ENCODE results near the gene MGAT4A. TPM values are rescaled to one million over a fixed set of nuclear protein-coding genes. Genes with fewer than 3 reads are reported as not detected.

The MGAT4A gene
- total and polyA plus RNA-seq, 3 donors from 2014 or later, result 12.1 to 13.9 (median 13.8) TPM

- intact Hi-C loops (cut with DNase I; ENCODE audit: low total_unique reads), result no loop called here
- H3K9me3 ChIP-seq, result no peaks in the 10 kb centered on the region
- H3K27ac ChIP-seq, result no peak overlapping the region
- peaks cover 9% of the 10 kb centered on the region for H3K4me1 ChIP-seq
- no peaks in the 10 kb centered on the region for H3K36me3 ChIP-seq (ENCODE audit: low read depth, missing control alignments)
- DNase-seq, result no peak
- H3K27me3 ChIP-seq, result no peaks in the 10 kb centered on the region
- H3K4me3 ChIP-seq, result no peak overlapping the region
- TF ChIP-seq POLR2A (IDR thresholded peaks at IDR 0.05) (no peak), CTCF (IDR thresholded peaks at IDR 0.05) (no peak)
Observed at GRCh38 chr2:98739020-98739419, 8.1 kb upstream of the MGAT4A start.

- WGBS, 2 donors, result 77 to 86% methylated on average over 3 of the region's 3 CpGs
- H3K27ac ChIP-seq, result no peak overlapping the region
- peaks cover 9% of the 10 kb centered on the region for H3K4me1 ChIP-seq
- DNase-seq, result no peak
- no peaks in the 10 kb centered on the region for H3K36me3 ChIP-seq (ENCODE audit: low read depth, missing control alignments)
- TF ChIP-seq CTCF (IDR thresholded peaks at IDR 0.05) (no peak), POLR2A (IDR thresholded peaks at IDR 0.05) (no peak)
- intact Hi-C loops (cut with DNase I; ENCODE audit: low total_unique reads), result no loop called here
- H3K4me3 ChIP-seq, result no peak overlapping the region
- no peaks in the 10 kb centered on the region for H3K9me3 ChIP-seq
- no peaks in the 10 kb centered on the region for H3K27me3 ChIP-seq
Observed at GRCh38 chr2:98738304-98738703, 7.4 kb upstream of the MGAT4A start.

GRCh38 chr2:98737848-98738247 is 6.9 kb upstream of the MGAT4A start:
- H3K4me3 ChIP-seq, result no peak overlapping the region
- H3K36me3 ChIP-seq (ENCODE audit: low read depth, missing control alignments), result no peaks in the 10 kb centered on the region
- H3K4me1 ChIP-seq, result peaks cover 9% of the 10 kb centered on the region
- H3K9me3 ChIP-seq, result no peaks in the 10 kb centered on the region
- 89 to 96% methylated on average over 4 of the region's 4 CpGs for WGBS, 2 donors
- no peak for DNase-seq
- intact Hi-C loops (cut with DNase I; ENCODE audit: low total_unique reads), result no loop called here
- no peak overlapping the region for H3K27ac ChIP-seq
- TF ChIP-seq POLR2A (IDR thresholded peaks at IDR 0.05) (no peak), CTCF (IDR thresholded peaks at IDR 0.05) (no peak)
- no peaks in the 10 kb centered on the region for H3K27me3 ChIP-seq

GRCh38 chr2:98736464-98736889 is 5.5 kb upstream of the MGAT4A start:
- WGBS, 2 donors, result 95% methylated on average over 2 of the region's 2 CpGs
- H3K4me1 ChIP-seq, result peaks cover 9% of the 10 kb centered on the region
- H3K9me3 ChIP-seq, result no peaks in the 10 kb centered on the region
- no peak overlapping the region for H3K4me3 ChIP-seq
- DNase-seq, result no peak
- H3K27me3 ChIP-seq, result no peaks in the 10 kb centered on the region
- H3K27ac ChIP-seq, result no peak overlapping the region
- no peaks in the 10 kb centered on the region for H3K36me3 ChIP-seq (ENCODE audit: low read depth, missing control alignments)
- no peak for TF ChIP-seq POLR2A (IDR thresholded peaks at IDR 0.05)
- no peak for TF ChIP-seq CTCF (IDR thresholded peaks at IDR 0.05)
- intact Hi-C loops (cut with DNase I; ENCODE audit: low total_unique reads), result no loop called here

GRCh38 chr2:98734823-98735260 is 3.9 kb upstream of the MGAT4A start:
- intact Hi-C loops (cut with DNase I; ENCODE audit: low total_unique reads), result no loop called here
- Histone ChIP-seq H3K4me3 (no peak overlapping the region), H3K9me3 (no peaks in the 10 kb centered on the region), H3K27me3 (no peaks in the 10 kb centered on the region), H3K27ac (no peak overlapping the region), H3K4me1 (peaks cover 9% of the 10 kb centered on the region), H3K36me3 (ENCODE audit: low read depth, missing control alignments) (no peaks in the 10 kb centered on the region)
- TF ChIP-seq POLR2A (IDR thresholded peaks at IDR 0.05) (no peak), CTCF (IDR thresholded peaks at IDR 0.05) (no peak)
- DNase-seq, result no peak
- WGBS, 2 donors, result 55 to 64% methylated on average over 2 of the region's 2 CpGs

Measured in testis (tissue), 3 donors.